ENCODE results near the gene TEX14.
"Not testable (repeated sequence)": the region's sequence is repeated elsewhere in the genome, so short reads cannot be mapped to it uniquely, and the experiment has no call there.

TEX14 gene

GRCh38 chr17:58565389-58566311 lies 126.2 kb downstream of the TEX14 start:
- DNase-seq (ENCODE audit: low spot score) = no peak

- no peak for DNase-seq (ENCODE audit: low spot score)
Measured at GRCh38 chr17:58564971-58565370, 126.9 kb downstream of the TEX14 start.

- DNase-seq (ENCODE audit: low spot score) = no peak
Measured at GRCh38 chr17:58564243-58564642, 127.6 kb downstream of the TEX14 start.

- DNase-seq (ENCODE audit: low spot score) = no peak
Measured at GRCh38 chr17:58560511-58560910, 131.3 kb downstream of the TEX14 start.

- DNase-seq (ENCODE audit: low spot score) = no peak
Measured at GRCh38 chr17:58557981-58558380, 133.9 kb downstream of the TEX14 start.

- no peak for DNase-seq (ENCODE audit: low spot score)
Measured at GRCh38 chr17:58556833-58557250, 135.0 kb downstream of the TEX14 start.

GRCh38 chr17:58555109-58555508 lies 136.7 kb downstream of the TEX14 start:
- not testable (repeated sequence) for DNase-seq (ENCODE audit: low spot score)

- no peak for DNase-seq (ENCODE audit: low spot score)
Measured at GRCh38 chr17:58541249-58541648, 150.6 kb downstream of the TEX14 start.

- no peak for DNase-seq (ENCODE audit: low spot score)
Measured at GRCh38 chr17:58539698-58540097, 152.1 kb downstream of the TEX14 start.

GRCh38 chr17:58538811-58539409 lies 152.9 kb downstream of the TEX14 start:
- DNase-seq (ENCODE audit: low spot score) = no peak

- DNase-seq (ENCODE audit: low spot score) = no peak
Measured at GRCh38 chr17:58537266-58537665, 154.6 kb downstream of the TEX14 start.

- no peak for DNase-seq (ENCODE audit: low spot score)
Measured at GRCh38 chr17:58536542-58536941, 155.3 kb downstream of the TEX14 start.

- DNase-seq (ENCODE audit: low spot score) = peak; percentile 38
Measured at GRCh38 chr17:58535431-58535830, 156.4 kb downstream of the TEX14 start.

GRCh38 chr17:58534901-58535421 lies 156.9 kb downstream of the TEX14 start:
- DNase-seq (ENCODE audit: low spot score) = peak; percentile 48

- DNase-seq (ENCODE audit: low spot score) = no peak
Measured at GRCh38 chr17:58534331-58534730, 157.5 kb downstream of the TEX14 start.

- no peak for DNase-seq (ENCODE audit: low spot score)
Measured at GRCh38 chr17:58533616-58534188, 158.1 kb downstream of the TEX14 start.

- no peak for DNase-seq (ENCODE audit: low spot score)
Measured at GRCh38 chr17:58532555-58532951, 159.3 kb downstream of the TEX14 start.

- peak; percentile 88 for DNase-seq (ENCODE audit: low spot score)
Measured at GRCh38 chr17:58531661-58532554, 159.9 kb downstream of the TEX14 start.

- no peak for DNase-seq (ENCODE audit: low spot score)
Measured at GRCh38 chr17:58531122-58531521, 160.7 kb downstream of the TEX14 start.

- no peak for DNase-seq (ENCODE audit: low spot score)
Measured at GRCh38 chr17:58530655-58531054, 161.2 kb downstream of the TEX14 start.

- no peak for DNase-seq (ENCODE audit: low spot score)
Measured at GRCh38 chr17:58529275-58529674, 162.6 kb downstream of the TEX14 start.

GRCh38 chr17:58528443-58528842 lies 163.4 kb downstream of the TEX14 start:
- no peak for DNase-seq (ENCODE audit: low spot score)
